ENCODE results near the gene SELP. TPM values are rescaled to one million over a fixed set of nuclear protein-coding genes. Genes with fewer than 3 reads are reported as not detected.
A peak's percentile ranks its signal among the peaks of the same experiment; 100 is the strongest.

SELP gene
- total RNA-seq, 2 donors from 2014 or later = 1.6 to 2.9 TPM

GRCh38 chr1:169618367-169618766, 11.6 kb downstream of the SELP start:
- H3K9me3 ChIP-seq = no peaks in the 10 kb centered on the region
- WGBS, 2 donors = 37 to 60% methylated on average over 2 of the region's 2 CpGs
- no peaks in the 10 kb centered on the region for H3K36me3 ChIP-seq (replicated peaks in 1 of 2; ENCODE audit: insufficient read depth in 1 of 2, low read depth in 2 of 2)
- no peaks in the 10 kb centered on the region for H3K27me3 ChIP-seq
- intact Hi-C loops (cut with DNase I) = no loop called here
- ATAC-seq = no peak
- H3K27ac ChIP-seq = no peak overlapping the region
- no peak overlapping the region for H3K4me3 ChIP-seq
- no peaks in the 10 kb centered on the region for H3K4me1 ChIP-seq
- TF ChIP-seq CTCF (IDR thresholded peaks at IDR 0.05) (no peak), POLR2A (IDR thresholded peaks at IDR 0.05) (no peak)
- DNase-seq = no peak

GRCh38 chr1:169615803-169616202, 14.1 kb downstream of the SELP start:
- DNase-seq (no peak), ATAC-seq (no peak)
- Histone ChIP-seq H3K27ac (no peak overlapping the region), H3K27me3 (no peaks in the 10 kb centered on the region), H3K4me3 (no peak overlapping the region), H3K9me3 (no peaks in the 10 kb centered on the region), H3K36me3 (replicated peaks in 1 of 2; ENCODE audit: insufficient read depth in 1 of 2, low read depth in 2 of 2) (no peaks in the 10 kb centered on the region), H3K4me1 (no peaks in the 10 kb centered on the region)
- intact Hi-C loops (cut with DNase I) = no loop called here
- WGBS, 2 donors = 33 to 34% methylated on average over 5 of the region's 5 CpGs
- TF ChIP-seq CTCF (IDR thresholded peaks at IDR 0.05) (no peak), POLR2A (IDR thresholded peaks at IDR 0.05) (no peak)

GRCh38 chr1:169610858-169611257, 19.1 kb downstream of the SELP start:
- H3K27me3 ChIP-seq = no peaks in the 10 kb centered on the region
- WGBS, 2 donors = 62 to 66% methylated on average over 6 of the region's 6 CpGs
- DNase-seq = no peak
- H3K4me1 ChIP-seq = no peaks in the 10 kb centered on the region
- no peak overlapping the region for H3K27ac ChIP-seq
- no peak overlapping the region for H3K4me3 ChIP-seq
- ATAC-seq = no peak
- H3K9me3 ChIP-seq = no peaks in the 10 kb centered on the region
- H3K36me3 ChIP-seq (replicated peaks in 1 of 2; ENCODE audit: insufficient read depth in 1 of 2, low read depth in 2 of 2) = no peaks in the 10 kb centered on the region
- TF ChIP-seq POLR2A (IDR thresholded peaks at IDR 0.05) (no peak), CTCF (IDR thresholded peaks at IDR 0.05) (no peak)
- intact Hi-C loops (cut with DNase I) = no loop called here

- Histone ChIP-seq H3K4me3 (no peak overlapping the region), H3K27ac (no peak overlapping the region), H3K4me1 (no peaks in the 10 kb centered on the region), H3K36me3 (replicated peaks in 1 of 2; ENCODE audit: insufficient read depth in 1 of 2, low read depth in 2 of 2) (no peaks in the 10 kb centered on the region), H3K27me3 (no peaks in the 10 kb centered on the region), H3K9me3 (no peaks in the 10 kb centered on the region)
- intact Hi-C loops (cut with DNase I) = no loop called here
- no peak for TF ChIP-seq POLR2A (IDR thresholded peaks at IDR 0.05)
- no peak for TF ChIP-seq CTCF (IDR thresholded peaks at IDR 0.05)
- ATAC-seq (peak; percentile 33), DNase-seq (no peak)
- 12 to 15% methylated on average over 1 of the region's 1 CpG for WGBS, 2 donors
Observed at GRCh38 chr1:169610108-169610507, 19.8 kb downstream of the SELP start.

- Histone ChIP-seq H3K9me3 (no peaks in the 10 kb centered on the region), H3K4me3 (no peak overlapping the region), H3K27me3 (no peaks in the 10 kb centered on the region), H3K4me1 (no peaks in the 10 kb centered on the region), H3K27ac (no peak overlapping the region), H3K36me3 (replicated peaks in 1 of 2; ENCODE audit: insufficient read depth in 1 of 2, low read depth in 2 of 2) (no peaks in the 10 kb centered on the region)
- ATAC-seq (no peak), DNase-seq (no peak)
- WGBS, 2 donors = 71 to 88% methylated on average over 4 of the region's 4 CpGs
- TF ChIP-seq CTCF (IDR thresholded peaks at IDR 0.05) (no peak), POLR2A (IDR thresholded peaks at IDR 0.05) (no peak)
- intact Hi-C loops (cut with DNase I) = no loop called here
Observed at GRCh38 chr1:169608226-169608625, 21.7 kb downstream of the SELP start.
